GM19324 (cell line): ENCODE measurements around the gene PPP2R2B.

Source experiments
- ATAC-seq: cut with Tn5 transposase; IDR thresholded peaks from one replicate; pipeline ENCODE4 v1.9.1; 2021; ENCODE audit warnings: mild to moderate bottlenecking, moderate library complexity; ENCODE audit not compliant: unreplicated experiment, low FRiP score

The PPP2R2B gene

GRCh38 chr5:146707316-146707715, 171.2 kb downstream of the PPP2R2B start:
- ATAC-seq = no peak

GRCh38 chr5:146706321-146706972, 172.1 kb downstream of the PPP2R2B start:
- ATAC-seq = no peak

GRCh38 chr5:146704949-146705665, 173.4 kb downstream of the PPP2R2B start:
- ATAC-seq = no peak

GRCh38 chr5:146703899-146704298, 174.7 kb downstream of the PPP2R2B start:
- no peak for ATAC-seq

GRCh38 chr5:146703499-146703898, 175.1 kb downstream of the PPP2R2B start:
- no peak for ATAC-seq

GRCh38 chr5:146699664-146700418, 178.7 kb downstream of the PPP2R2B start:
- ATAC-seq = no peak

GRCh38 chr5:146699138-146699537, 179.4 kb downstream of the PPP2R2B start:
- ATAC-seq = no peak

GRCh38 chr5:146698651-146699050, 179.9 kb downstream of the PPP2R2B start:
- no peak for ATAC-seq

- no peak for ATAC-seq
These were observed 181.3 kb downstream of the PPP2R2B start for GRCh38 chr5:146697211-146697610.

- ATAC-seq = no peak
These were observed 182.9 kb downstream of the PPP2R2B start for GRCh38 chr5:146695646-146696045.

- ATAC-seq = no peak
These were observed 187.6 kb downstream of the PPP2R2B start for GRCh38 chr5:146690880-146691355.

- ATAC-seq = no peak
These were observed 190.9 kb downstream of the PPP2R2B start for GRCh38 chr5:146687630-146688029.

- no peak for ATAC-seq
These were observed 194.7 kb downstream of the PPP2R2B start for GRCh38 chr5:146683861-146684260.

GRCh38 chr5:146682899-146683532, 195.5 kb downstream of the PPP2R2B start:
- ATAC-seq = no peak

- no peak for ATAC-seq
These were observed 196.9 kb downstream of the PPP2R2B start for GRCh38 chr5:146681585-146682105.

GRCh38 chr5:146680846-146681584, 197.5 kb downstream of the PPP2R2B start:
- ATAC-seq = no peak

- no peak for ATAC-seq
These were observed 202.9 kb downstream of the PPP2R2B start for GRCh38 chr5:146675636-146676035.

GRCh38 chr5:146672866-146673265, 205.7 kb downstream of the PPP2R2B start:
- no peak for ATAC-seq

- no peak for ATAC-seq
These were observed 206.8 kb downstream of the PPP2R2B start for GRCh38 chr5:146671561-146672295.
